HepG2 (cell line): ENCODE data around the gene NINL. TPM values are rescaled to one million over a fixed set of nuclear protein-coding genes. Genes with fewer than 3 reads are reported as not detected.

Experiments
- BHLHE40 ChIP-seq: IDR thresholded peaks from 2 replicates; pipeline ENCODE4 v1.6.1; 2011; ENCODE audit warnings: low read length, improper control_type of control experiment
- FOSL1 ChIP-seq: sonication (generic); formaldehyde crosslinking; IDR thresholded peaks from 2 replicates; pipeline ENCODE4 v1.9.0; 2021; ENCODE audit warnings: missing genetic modification reagents, borderline replicate concordance
- GTF2F1 ChIP-seq: fragments of 150-350 bp; IDR thresholded peaks from 2 replicates; pipeline ENCODE4 v1.6.1; 2014; ENCODE audit warnings: low read length
- MAZ ChIP-seq, 2 experiments: sonication (generic) in 1 of 2; formaldehyde crosslinking in 1 of 2; IDR thresholded peaks; 2 replicates each; pipeline versions ENCODE4 v1.5.0 to v1.6.1; 2012 to 2020; ENCODE audit warnings: low read depth in 2 of 2, mild to moderate bottlenecking in 2 of 2, borderline replicate concordance in 1 of 2, improper control_type of control experiment in 1 of 2, low read length in 1 of 2, missing genetic modification reagents in 1 of 2, moderate library complexity in 1 of 2
- MIXL1 ChIP-seq: IDR thresholded peaks from 2 replicates; pipeline ENCODE4 v1.6.1; 2016
- PATZ1 ChIP-seq: sonication (generic); formaldehyde crosslinking; IDR thresholded peaks from 2 replicates; pipeline ENCODE4 v1.4.0; 2020; ENCODE audit warnings: missing genetic modification reagents
- PHF8 ChIP-seq: sonication (generic); formaldehyde crosslinking; IDR thresholded peaks from 2 replicates; pipeline ENCODE4 v1.5.0; 2020; ENCODE audit warnings: missing genetic modification reagents
- PLSCR1 ChIP-seq: sonication (generic); formaldehyde crosslinking; IDR thresholded peaks from 2 replicates; pipeline ENCODE4 v1.5.0; 2020; ENCODE audit warnings: missing genetic modification reagents, mild to moderate bottlenecking, borderline replicate concordance
- SNRNP70 ChIP-seq: fragments of 200-400 bp; formaldehyde crosslinking; IDR thresholded peaks from 2 replicates; pipeline ENCODE4 v1.6.1; 2017; ENCODE audit warnings: mild to moderate bottlenecking, low read depth, low read length, moderate library complexity
- TFE3 ChIP-seq: IDR thresholded peaks from 2 replicates; pipeline ENCODE4 v1.6.1; 2016
- TRAFD1 ChIP-seq: sonication (generic); formaldehyde crosslinking; IDR thresholded peaks from 2 replicates; pipeline ENCODE4 v1.5.1; 2020; ENCODE audit warnings: missing genetic modification reagents, mild to moderate bottlenecking, borderline replicate concordance
- ZBTB14 ChIP-seq: sonication (generic); formaldehyde crosslinking; IDR thresholded peaks from 2 replicates; pipeline ENCODE4 v1.4.0; 2020; ENCODE audit warnings: missing genetic modification reagents
- ZBTB38 ChIP-seq: sonication (generic); formaldehyde crosslinking; IDR thresholded peaks from 2 replicates; pipeline ENCODE4 v1.5.1; 2020; ENCODE audit warnings: mild to moderate bottlenecking, missing genetic modification reagents
- ZNF101 ChIP-seq: sonication (generic); formaldehyde crosslinking; IDR thresholded peaks from 2 replicates; pipeline ENCODE4 v1.4.0; 2020; ENCODE audit warnings: mild to moderate bottlenecking, low read depth, missing genetic modification reagents, borderline replicate concordance
- ZNF235 ChIP-seq: sonication (generic); formaldehyde crosslinking; IDR thresholded peaks from 2 replicates; pipeline ENCODE4 v1.8.1; 2023; ENCODE audit warnings: mild to moderate bottlenecking, missing genetic modification reagents, borderline replicate concordance
- ZNF263 ChIP-seq: sonication (generic); formaldehyde crosslinking; IDR thresholded peaks from 2 replicates; pipeline ENCODE4 v1.4.0; 2020; ENCODE audit warnings: missing genetic modification reagents
- ZNF430 ChIP-seq: sonication (generic); formaldehyde crosslinking; IDR thresholded peaks from 2 replicates; pipeline ENCODE4 v1.9.0; 2021; ENCODE audit warnings: mild to moderate bottlenecking, missing genetic modification reagents
- ZNF556 ChIP-seq: sonication (generic); formaldehyde crosslinking; IDR thresholded peaks from 2 replicates; pipeline ENCODE4 v1.4.0; 2020; ENCODE audit warnings: mild to moderate bottlenecking, missing genetic modification reagents, borderline replicate concordance
- ZNF577 ChIP-seq: sonication (generic); formaldehyde crosslinking; IDR thresholded peaks from 2 replicates; pipeline ENCODE4 v1.4.0; 2020; ENCODE audit warnings: mild to moderate bottlenecking, low read depth, missing genetic modification reagents, borderline replicate concordance
- ZNF768 ChIP-seq: sonication (generic); formaldehyde crosslinking; IDR thresholded peaks from 2 replicates; pipeline ENCODE4 v1.4.0; 2020; ENCODE audit warnings: missing genetic modification reagents
- ZNF781 ChIP-seq: sonication (generic); formaldehyde crosslinking; IDR thresholded peaks from 2 replicates; pipeline ENCODE4 v1.5.1; 2020; ENCODE audit warnings: borderline replicate concordance, mild to moderate bottlenecking, missing genetic modification reagents; ENCODE audit errors: not compliant biosample characterization
- ZSCAN20 ChIP-seq: sonication (generic); formaldehyde crosslinking; IDR thresholded peaks from 2 replicates; pipeline ENCODE4 v1.4.0; 2020; ENCODE audit warnings: missing genetic modification reagents, mild to moderate bottlenecking, borderline replicate concordance
- ZSCAN30 ChIP-seq: sonication (generic); formaldehyde crosslinking; IDR thresholded peaks from 2 replicates; pipeline ENCODE4 v1.5.0; 2020; ENCODE audit warnings: mild to moderate bottlenecking, missing genetic modification reagents
- polyA plus RNA-seq, 8 experiments: library from polyadenylated mRNA; depleted of rRNA in 3 of 8; stranded (reverse) in 7 of 8; unstranded in 1 of 8; fragments of >200 nt; fragmentation: Illumina TruSeq in 4 of 8; extraction: Trizol in 4 of 8; gene quantifications; 2 replicates each; pipeline versions ENCODE4 v1.2.1 to v1.2.3, GENCODE V29; 2011 to 2016; ENCODE audit warnings: low read depth in 4 of 8, missing spikeins in 1 of 8, mixed read lengths in 1 of 8; ENCODE audit not compliant: insufficient read depth in 1 of 8
- total RNA-seq, 5 experiments: library from RNA; depleted of rRNA; stranded (reverse); fragments of >200 nt; fragmentation: Illumina TruSeq; extraction: Trizol; gene quantifications; 2 replicates each; pipeline ENCODE4 v1.2.3, GENCODE V29; 2016; ENCODE audit warnings: low read depth in 1 of 5

The NINL gene
- total and polyA plus RNA-seq, 2 of the 13 experiments (the other 11 are each of a cell fraction or from before 2014, with no cell fraction given): 32.3 to 34.3 TPM

GRCh38 chr20:25622049-25622448 lies 36.7 kb upstream of the NINL start (continued):
- TF ChIP-seq TFE3 (CRISPR knock-in tag) (no peak), ZBTB14 (no peak), GTF2F1 (no peak), ZNF781 (CRISPR knock-in tag) (no peak), ZBTB38 (peak; percentile 97), ZNF263 (no peak), PHF8 (CRISPR knock-in tag) (0 out of 2 replicates have a peak, but pooled peaks have one; percentile 8), PATZ1 (CRISPR knock-in tag) (no peak), ZNF101 (CRISPR knock-in tag) (no peak), ZSCAN30 (no peak), ZNF577 (CRISPR knock-in tag) (no peak), ZSCAN20 (no peak), FOSL1 (CRISPR knock-in tag) (no peak), ZNF768 (CRISPR knock-in tag) (no peak), PLSCR1 (no peak), BHLHE40 (no peak), ZNF235 (CRISPR knock-in tag) (no peak), TRAFD1 (CRISPR knock-in tag) (peak; percentile 78; the same call in 1 of the 2 replicates), MIXL1 (no peak), SNRNP70 (no peak), MAZ (IDR thresholded peaks at IDR 0.05; ENCODE audit: borderline replicate concordance, low read depth, low read length) (no peak), MAZ (CRISPR knock-in tag; IDR thresholded peaks at IDR 0.05; ENCODE audit: low read depth) (no peak; the same call in 1 of the 2 replicates), ZNF556 (CRISPR knock-in tag) (no peak), ZNF430 (CRISPR knock-in tag) (no peak)
